ENCODE data around the gene CCDC167. TPM values are rescaled to one million over a fixed set of nuclear protein-coding genes. Genes with fewer than 3 reads are reported as not detected.

CCDC167 gene
- total RNA-seq, 1 donor from 2014 or later: 24.0 TPM

DNA sequence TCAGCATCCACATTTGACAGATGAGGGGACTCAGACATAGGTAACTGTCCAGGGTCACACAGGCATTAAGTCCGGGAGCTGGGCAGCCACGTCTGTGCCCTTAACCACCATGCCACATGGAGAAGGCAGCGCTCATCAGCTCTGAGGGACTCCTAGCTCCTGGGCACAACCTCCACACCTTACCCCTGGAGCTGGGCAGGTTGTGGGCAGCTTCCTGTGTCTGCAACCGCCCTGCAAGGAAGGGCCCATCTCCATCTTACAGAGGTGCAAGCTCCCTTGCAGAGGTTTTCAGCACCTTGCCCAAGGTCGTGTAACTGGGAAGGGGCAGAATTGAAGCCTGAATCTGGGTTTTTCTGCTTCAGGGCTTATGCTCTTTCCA is 7.9 kb downstream of the CCDC167 start:
- Histone ChIP-seq H3K79me2 (ENCODE audit: insufficient read depth, low read length) (peaks cover 7% of the 10 kb centered on the region), H3K4me1 (ENCODE audit: insufficient read depth, low read length) (peaks cover 13% of the 10 kb centered on the region), H3K36me3 (ENCODE audit: insufficient read depth, low read length) (no peaks in the 10 kb centered on the region), H3K27me3 (ENCODE audit: insufficient read depth, low read length) (no peaks in the 10 kb centered on the region), H3K4me2 (ENCODE audit: low read length) (no peak overlapping the region), H3K9me3 (ENCODE audit: insufficient read depth, low read depth, low read length) (no peaks in the 10 kb centered on the region), H3K9ac (ENCODE audit: low read length) (no peak overlapping the region), H3K4me3 (ENCODE audit: insufficient read depth, low read depth, low read length) (no peak overlapping the region), H4K20me1 (ENCODE audit: insufficient read depth, low read length) (peaks cover 69% of the 10 kb centered on the region), H3K27ac (ENCODE audit: low read depth, low read length) (no peak overlapping the region), H2AFZ (ENCODE audit: low read depth, low read length) (no peak overlapping the region)
- no peak overlapping the region for H3K4me3 Mint-ChIP-seq (ENCODE audit: unreplicated experiment)
- peaks cover 15% of the 10 kb centered on the region for H3K4me1 Mint-ChIP-seq (ENCODE audit: low read depth, unreplicated experiment)
- no peak overlapping the region for H3K27ac Mint-ChIP-seq (ENCODE audit: unreplicated experiment)
- TF ChIP-seq, protein P1, sequence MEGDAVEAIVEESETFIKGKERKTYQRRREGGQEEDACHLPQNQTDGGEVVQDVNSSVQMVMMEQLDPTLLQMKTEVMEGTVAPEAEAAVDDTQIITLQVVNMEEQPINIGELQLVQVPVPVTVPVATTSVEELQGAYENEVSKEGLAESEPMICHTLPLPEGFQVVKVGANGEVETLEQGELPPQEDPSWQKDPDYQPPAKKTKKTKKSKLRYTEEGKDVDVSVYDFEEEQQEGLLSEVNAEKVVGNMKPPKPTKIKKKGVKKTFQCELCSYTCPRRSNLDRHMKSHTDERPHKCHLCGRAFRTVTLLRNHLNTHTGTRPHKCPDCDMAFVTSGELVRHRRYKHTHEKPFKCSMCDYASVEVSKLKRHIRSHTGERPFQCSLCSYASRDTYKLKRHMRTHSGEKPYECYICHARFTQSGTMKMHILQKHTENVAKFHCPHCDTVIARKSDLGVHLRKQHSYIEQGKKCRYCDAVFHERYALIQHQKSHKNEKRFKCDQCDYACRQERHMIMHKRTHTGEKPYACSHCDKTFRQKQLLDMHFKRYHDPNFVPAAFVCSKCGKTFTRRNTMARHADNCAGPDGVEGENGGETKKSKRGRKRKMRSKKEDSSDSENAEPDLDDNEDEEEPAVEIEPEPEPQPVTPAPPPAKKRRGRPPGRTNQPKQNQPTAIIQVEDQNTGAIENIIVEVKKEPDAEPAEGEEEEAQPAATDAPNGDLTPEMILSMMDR (IDR thresholded peaks at IDR 0.05; ENCODE audit: insufficient read depth, low read depth, low read length): no peak
- TF ChIP-seq EZH2 (IDR thresholded peaks at IDR 0.05; ENCODE audit: insufficient read depth, low read length): no peak
- no peaks in the 10 kb centered on the region for H3K27me3 Mint-ChIP-seq (ENCODE audit: low read depth, unreplicated experiment)
- peaks cover 3% of the 10 kb centered on the region for H3K9me3 Mint-ChIP-seq (ENCODE audit: unreplicated experiment)
- no peak for DNase-seq (ENCODE audit: low read depth)
- FAIRE-seq: no peak
- H3K36me3 Mint-ChIP-seq (ENCODE audit: low read depth, unreplicated experiment): peaks cover 5% of the 10 kb centered on the region

DNA sequence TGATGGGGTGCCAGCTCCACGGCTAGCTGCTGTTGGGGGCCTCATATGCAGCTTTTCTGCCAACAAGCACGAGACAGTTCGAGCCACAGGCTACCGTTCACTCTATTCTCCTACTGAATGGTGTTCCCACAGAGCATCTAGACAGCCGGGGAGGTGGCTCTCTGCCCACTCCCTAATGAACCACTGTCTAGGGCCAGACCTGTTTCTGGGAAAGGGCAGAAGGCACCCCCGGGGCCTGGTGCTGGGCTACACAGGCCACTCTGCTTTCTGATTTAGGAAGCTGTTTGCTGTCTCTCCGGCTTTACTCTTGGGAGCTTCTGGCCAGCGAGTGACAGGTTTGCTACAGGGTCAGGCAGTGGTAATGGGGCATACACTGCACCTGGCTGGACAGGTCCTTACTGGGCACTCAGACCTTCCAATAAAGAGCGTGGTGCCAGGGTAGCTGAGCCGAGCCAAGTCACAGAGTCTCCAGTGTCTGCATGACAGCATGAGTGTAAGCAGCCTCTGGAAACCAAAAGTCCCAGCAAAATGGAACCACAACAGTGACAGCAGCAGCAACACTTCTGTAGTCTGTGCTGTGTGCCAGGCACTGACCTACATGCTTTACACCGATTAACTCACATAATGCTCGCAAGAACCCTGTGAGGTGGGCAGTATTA is 8.4 kb downstream of the CCDC167 start:
- Mint-ChIP-seq H3K27me3 (ENCODE audit: low read depth, unreplicated experiment) (no peaks in the 10 kb centered on the region), H3K27ac (ENCODE audit: unreplicated experiment) (no peak overlapping the region), H3K4me3 (ENCODE audit: unreplicated experiment) (no peak overlapping the region), H3K9me3 (ENCODE audit: unreplicated experiment) (peaks cover 3% of the 10 kb centered on the region), H3K4me1 (ENCODE audit: low read depth, unreplicated experiment) (peaks cover 15% of the 10 kb centered on the region), H3K36me3 (ENCODE audit: low read depth, unreplicated experiment) (peaks cover 5% of the 10 kb centered on the region)
- Histone ChIP-seq H3K4me3 (ENCODE audit: insufficient read depth, low read depth, low read length) (no peak overlapping the region), H3K36me3 (ENCODE audit: insufficient read depth, low read length) (no peaks in the 10 kb centered on the region), H3K27ac (ENCODE audit: low read depth, low read length) (no peak overlapping the region), H3K9me3 (ENCODE audit: insufficient read depth, low read depth, low read length) (no peaks in the 10 kb centered on the region), H3K4me1 (ENCODE audit: insufficient read depth, low read length) (peaks cover 13% of the 10 kb centered on the region), H3K79me2 (ENCODE audit: insufficient read depth, low read length) (peaks cover 7% of the 10 kb centered on the region), H3K9ac (ENCODE audit: low read length) (no peak overlapping the region), H4K20me1 (ENCODE audit: insufficient read depth, low read length) (peaks cover 69% of the 10 kb centered on the region), H3K27me3 (ENCODE audit: insufficient read depth, low read length) (no peaks in the 10 kb centered on the region), H2AFZ (ENCODE audit: low read depth, low read length) (no peak overlapping the region), H3K4me2 (ENCODE audit: low read length) (no peak overlapping the region)
- FAIRE-seq (no peak), DNase-seq (ENCODE audit: low read depth) (no peak)
- TF ChIP-seq, protein P1 (IDR thresholded peaks at IDR 0.05; ENCODE audit: insufficient read depth, low read depth, low read length): no peak
- TF ChIP-seq EZH2 (IDR thresholded peaks at IDR 0.05; ENCODE audit: insufficient read depth, low read length): no peak

DNA sequence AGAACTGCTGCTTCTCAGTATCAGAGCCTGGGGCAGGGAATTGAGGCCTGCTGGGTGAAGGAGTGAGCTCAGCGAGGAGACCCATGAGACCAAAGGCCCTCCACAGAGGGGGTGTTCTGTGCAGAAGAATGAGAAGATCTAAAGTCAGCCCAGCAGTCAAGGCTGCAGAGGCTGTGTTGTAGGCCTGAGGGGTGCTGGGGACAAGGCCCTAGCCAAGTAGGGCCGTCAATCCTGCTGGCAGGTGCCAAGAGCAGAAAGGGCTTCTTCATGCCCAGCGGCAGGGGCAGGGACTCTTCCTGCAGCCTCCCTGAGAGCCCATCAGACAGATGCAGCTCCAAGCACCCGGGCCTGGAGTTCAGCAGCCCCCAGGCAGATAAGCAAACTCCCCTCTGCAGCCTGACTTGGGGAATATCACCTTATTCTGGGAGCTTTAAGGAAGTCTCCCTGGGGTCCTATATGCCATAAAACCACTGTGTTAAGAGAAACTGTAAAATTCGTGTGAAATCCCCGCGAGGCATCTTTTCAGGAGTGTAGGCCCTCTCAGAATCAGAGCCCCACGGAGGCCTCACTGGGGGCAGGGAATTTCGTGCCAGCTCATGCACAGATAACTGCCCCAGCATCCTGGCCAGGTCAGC is 9.0 kb downstream of the CCDC167 start:
- peaks cover 13% of the 10 kb centered on the region for H3K4me1 ChIP-seq (ENCODE audit: insufficient read depth, low read length)
- Mint-ChIP-seq H3K9me3 (ENCODE audit: unreplicated experiment) (peaks cover 3% of the 10 kb centered on the region), H3K27ac (ENCODE audit: unreplicated experiment) (no peak overlapping the region), H3K27me3 (ENCODE audit: low read depth, unreplicated experiment) (no peaks in the 10 kb centered on the region), H3K4me1 (ENCODE audit: low read depth, unreplicated experiment) (peaks cover 15% of the 10 kb centered on the region), H3K4me3 (ENCODE audit: unreplicated experiment) (no peak overlapping the region), H3K36me3 (ENCODE audit: low read depth, unreplicated experiment) (peaks cover 3% of the 10 kb centered on the region)
- no peak overlapping the region for H3K4me3 ChIP-seq (ENCODE audit: insufficient read depth, low read depth, low read length)
- peak overlapping the region; percentile 10 for H3K9ac ChIP-seq (ENCODE audit: low read length)
- H3K79me2 ChIP-seq (ENCODE audit: insufficient read depth, low read length): peaks cover 7% of the 10 kb centered on the region
- H3K4me2 ChIP-seq (ENCODE audit: low read length): no peak overlapping the region
- H3K9me3 ChIP-seq (ENCODE audit: insufficient read depth, low read depth, low read length): no peaks in the 10 kb centered on the region
- H2AFZ ChIP-seq (ENCODE audit: low read depth, low read length): no peak overlapping the region
- no peak overlapping the region for H3K27ac ChIP-seq (ENCODE audit: low read depth, low read length)
- no peaks in the 10 kb centered on the region for H3K27me3 ChIP-seq (ENCODE audit: insufficient read depth, low read length)
- no peaks in the 10 kb centered on the region for H3K36me3 ChIP-seq (ENCODE audit: insufficient read depth, low read length)
- FAIRE-seq (no peak), DNase-seq (ENCODE audit: low read depth) (no peak)
- TF ChIP-seq, protein P1 (IDR thresholded peaks at IDR 0.05; ENCODE audit: insufficient read depth, low read depth, low read length): no peak
- no peak for TF ChIP-seq EZH2 (IDR thresholded peaks at IDR 0.05; ENCODE audit: insufficient read depth, low read length)
- peaks cover 69% of the 10 kb centered on the region for H4K20me1 ChIP-seq (ENCODE audit: insufficient read depth, low read length)
